Gastrocnemius medialis (tissue), 4 donors: ENCODE measurements around the gene GPC6. TPM values are rescaled to one million over a fixed set of nuclear protein-coding genes. Genes with fewer than 3 reads are reported as not detected.

Experiments
- ATAC-seq, 2 donors: fragments of 150-250 bp; one replicate each; pipeline ENCODE4 v1.9.1; 2016
- DNase-seq, 2 donors: peaks; one replicate each; pipeline ENCODE4 v3.0.0-alpha.2; 2019
- H3K27ac ChIP-seq, 4 donors: fragments of 200-600 bp; sonication (generic); 1 replicate in 1 of 4; 2 replicates in 3 of 4; pipeline ENCODE4 v1.5.1; 2016 to 2018; ENCODE audit warnings: mild to moderate bottlenecking in 2 of 4, moderate library complexity in 1 of 4
- H3K27me3 ChIP-seq, 3 donors: fragments of 200-600 bp; sonication (generic) in 2 of 3; 1 replicate in 1 of 3; 2 replicates in 2 of 3; pipeline versions ENCODE4 v1.5.1 to v1.6.0; 2016 to 2019; ENCODE audit warnings: mild to moderate bottlenecking in 1 of 3, moderate library complexity in 1 of 3
- H3K36me3 ChIP-seq, 2 donors: fragments of 200-600 bp; sonication (generic) in 1 of 2; one replicate each; pipeline ENCODE4 v1.5.1; 2017 to 2018
- H3K4me1 ChIP-seq, 2 donors: fragments of 200-600 bp; sonication (generic) in 1 of 2; one replicate each; pipeline ENCODE4 v1.5.1; 2016 to 2017; ENCODE audit warnings: mild to moderate bottlenecking in 2 of 2
- H3K4me3 ChIP-seq, 4 donors: fragments of 200-600 bp; sonication (generic) in 3 of 4; 1 replicate in 1 of 4; 2 replicates in 3 of 4; pipeline ENCODE4 v1.5.1; 2016 to 2019; ENCODE audit warnings: mild to moderate bottlenecking in 2 of 4
- H3K9me3 ChIP-seq, 3 donors: fragments of 200-600 bp; sonication (generic) in 2 of 3; 1 replicate in 1 of 3; 2 replicates in 2 of 3; pipeline ENCODE4 v1.5.1; 2016 to 2019
- POLR2A ChIP-seq, 2 donors: fragments of 450-650 bp; IDR thresholded peaks; one replicate each; pipeline ENCODE4 v1.6.1; 2017; ENCODE audit warnings: antibody characterized with exemption in 2 of 2, mild to moderate bottlenecking in 2 of 2, moderate library complexity in 2 of 2
- in situ Hi-C, 4 donors: fragments of 200-750 bp; cut with MboI; loops; one replicate each; pipeline versions ENCODE4 v1.15.0 to v1.8.0; 2017; ENCODE audit warnings: low sequenced_read_pairs in 4 of 4
- intact Hi-C: fragments of 100-400 bp; cut with DNase I; formaldehyde crosslinking; loops from one replicate; pipeline ENCODE4 v1.15.1; 2023; ENCODE audit warnings: low total_unique reads
- total RNA-seq, 4 donors: library from RNA; depleted of rRNA; stranded (reverse); fragments of >200 nt; gene quantifications; one replicate each; pipeline versions ENCODE4 v1.1.0 to v1.2.3, GENCODE V29; 2016
- TF ChIP-seq, protein P1 (sequence below), 5 experiments: fragments of 450-650 bp in 3 of 5; fragments of 200-600 bp in 2 of 5; sonication (generic) in 2 of 5; IDR thresholded peaks in 4 of 5; conservative IDR thresholded peaks in 1 of 5; 1 replicate in 4 of 5; 2 replicates in 1 of 5; pipeline ENCODE4 v1.5.1; 2016 to 2019; ENCODE audit warnings: antibody characterized with exemption in 5 of 5, mild to moderate bottlenecking in 3 of 5, moderate library complexity in 3 of 5

Gene GPC6
- total RNA-seq, 4 donors from 2014 or later, result 0.47 to 0.88 (median 0.59) TPM

DNA sequence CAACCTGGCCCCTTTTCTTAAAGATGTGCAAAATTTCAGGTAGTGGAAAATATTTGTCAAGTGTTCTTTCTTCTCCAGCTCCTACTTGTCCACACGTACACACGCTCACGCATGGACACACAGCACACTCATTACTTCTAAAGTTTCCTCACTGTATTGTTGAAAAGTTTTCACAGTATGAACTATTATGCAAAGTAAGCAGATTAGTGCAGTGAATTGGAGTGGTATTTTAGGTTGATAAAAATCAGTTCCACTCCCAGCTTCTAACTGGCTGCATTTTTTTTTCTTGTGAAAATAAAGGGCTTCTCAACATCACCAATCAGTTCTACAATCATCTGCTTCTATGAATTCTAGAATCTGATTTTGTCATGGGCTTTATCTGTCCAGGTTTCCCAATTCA, 988.4 kb downstream of the GPC6 start:
- Histone ChIP-seq H3K4me3 (no peak overlapping the region), H3K9me3 (no peaks in the 10 kb centered on the region), H3K27me3 (no peaks in the 10 kb centered on the region), H3K36me3 (no peaks in the 10 kb centered on the region), H3K4me1 (no peaks in the 10 kb centered on the region), H3K27ac (no peak overlapping the region)
- DNase-seq (no peak), ATAC-seq (no peak)
- no peak for TF ChIP-seq POLR2A (IDR thresholded peaks at IDR 0.05)
- TF ChIP-seq, protein P1, sequence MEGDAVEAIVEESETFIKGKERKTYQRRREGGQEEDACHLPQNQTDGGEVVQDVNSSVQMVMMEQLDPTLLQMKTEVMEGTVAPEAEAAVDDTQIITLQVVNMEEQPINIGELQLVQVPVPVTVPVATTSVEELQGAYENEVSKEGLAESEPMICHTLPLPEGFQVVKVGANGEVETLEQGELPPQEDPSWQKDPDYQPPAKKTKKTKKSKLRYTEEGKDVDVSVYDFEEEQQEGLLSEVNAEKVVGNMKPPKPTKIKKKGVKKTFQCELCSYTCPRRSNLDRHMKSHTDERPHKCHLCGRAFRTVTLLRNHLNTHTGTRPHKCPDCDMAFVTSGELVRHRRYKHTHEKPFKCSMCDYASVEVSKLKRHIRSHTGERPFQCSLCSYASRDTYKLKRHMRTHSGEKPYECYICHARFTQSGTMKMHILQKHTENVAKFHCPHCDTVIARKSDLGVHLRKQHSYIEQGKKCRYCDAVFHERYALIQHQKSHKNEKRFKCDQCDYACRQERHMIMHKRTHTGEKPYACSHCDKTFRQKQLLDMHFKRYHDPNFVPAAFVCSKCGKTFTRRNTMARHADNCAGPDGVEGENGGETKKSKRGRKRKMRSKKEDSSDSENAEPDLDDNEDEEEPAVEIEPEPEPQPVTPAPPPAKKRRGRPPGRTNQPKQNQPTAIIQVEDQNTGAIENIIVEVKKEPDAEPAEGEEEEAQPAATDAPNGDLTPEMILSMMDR (IDR thresholded peaks at IDR 0.05 in 4 of 5, conservative IDR thresholded peaks at IDR 0.05 in 1 of 5), result no peak
- in situ Hi-C loops, result no loop called here
- intact Hi-C loops, result no loop called here

GRCh38 chr13:94216476-94216875, 989.9 kb downstream of the GPC6 start:
- TF ChIP-seq, protein P1 (IDR thresholded peaks at IDR 0.05 in 4 of 5, conservative IDR thresholded peaks at IDR 0.05 in 1 of 5), result no peak
- no peak for TF ChIP-seq POLR2A (IDR thresholded peaks at IDR 0.05)
- H3K27ac ChIP-seq, result no peak overlapping the region
- H3K4me1 ChIP-seq, result no peaks in the 10 kb centered on the region
- no peaks in the 10 kb centered on the region for H3K9me3 ChIP-seq
- no peak for ATAC-seq
- no peak for DNase-seq
- in situ Hi-C loops, result no loop called here
- H3K4me3 ChIP-seq, result no peak overlapping the region
- H3K27me3 ChIP-seq, result no peaks in the 10 kb centered on the region
- intact Hi-C loops, result no loop called here
- no peaks in the 10 kb centered on the region for H3K36me3 ChIP-seq

- H3K36me3 ChIP-seq, result no peaks in the 10 kb centered on the region
- H3K27me3 ChIP-seq, result no peaks in the 10 kb centered on the region
- no peak overlapping the region for H3K4me3 ChIP-seq
- no peak overlapping the region for H3K27ac ChIP-seq
- in situ Hi-C loops (no loop called here), intact Hi-C loops (no loop called here)
- TF ChIP-seq, protein P1 (IDR thresholded peaks at IDR 0.05 in 4 of 5, conservative IDR thresholded peaks at IDR 0.05 in 1 of 5), result no peak
- no peak for TF ChIP-seq POLR2A (IDR thresholded peaks at IDR 0.05)
- no peaks in the 10 kb centered on the region for H3K4me1 ChIP-seq
- H3K9me3 ChIP-seq, result no peaks in the 10 kb centered on the region
- ATAC-seq (no peak), DNase-seq (no peak)
Observed at GRCh38 chr13:94217370-94217769, 990.8 kb downstream of the GPC6 start.

GRCh38 chr13:94218537-94218936, 991.9 kb downstream of the GPC6 start:
- intact Hi-C loops (no loop called here), in situ Hi-C loops (no loop called here)
- Histone ChIP-seq H3K4me1 (no peaks in the 10 kb centered on the region), H3K36me3 (no peaks in the 10 kb centered on the region), H3K27me3 (no peaks in the 10 kb centered on the region), H3K4me3 (no peak overlapping the region), H3K9me3 (no peaks in the 10 kb centered on the region), H3K27ac (no peak overlapping the region)
- no peak for TF ChIP-seq POLR2A (IDR thresholded peaks at IDR 0.05)
- TF ChIP-seq, protein P1 (IDR thresholded peaks at IDR 0.05 in 4 of 5, conservative IDR thresholded peaks at IDR 0.05 in 1 of 5), result no peak
- ATAC-seq, result no peak
- no peak for DNase-seq

GRCh38 chr13:94218951-94219350, 992.3 kb downstream of the GPC6 start:
- Histone ChIP-seq H3K27me3 (no peaks in the 10 kb centered on the region), H3K9me3 (no peaks in the 10 kb centered on the region), H3K36me3 (no peaks in the 10 kb centered on the region), H3K4me3 (no peak overlapping the region), H3K4me1 (no peaks in the 10 kb centered on the region), H3K27ac (no peak overlapping the region)
- ATAC-seq (no peak), DNase-seq (no peak)
- no peak for TF ChIP-seq POLR2A (IDR thresholded peaks at IDR 0.05)
- TF ChIP-seq, protein P1 (IDR thresholded peaks at IDR 0.05 in 4 of 5, conservative IDR thresholded peaks at IDR 0.05 in 1 of 5), result no peak
- intact Hi-C loops, result no loop called here
- in situ Hi-C loops, result no loop called here
